ENCODE measurements around the gene CAMK2B.
"Not testable (repeated sequence)": the region's sequence is repeated elsewhere in the genome, so short reads cannot be mapped to it uniquely, and the experiment has no call there.

The CAMK2B gene

DNA sequence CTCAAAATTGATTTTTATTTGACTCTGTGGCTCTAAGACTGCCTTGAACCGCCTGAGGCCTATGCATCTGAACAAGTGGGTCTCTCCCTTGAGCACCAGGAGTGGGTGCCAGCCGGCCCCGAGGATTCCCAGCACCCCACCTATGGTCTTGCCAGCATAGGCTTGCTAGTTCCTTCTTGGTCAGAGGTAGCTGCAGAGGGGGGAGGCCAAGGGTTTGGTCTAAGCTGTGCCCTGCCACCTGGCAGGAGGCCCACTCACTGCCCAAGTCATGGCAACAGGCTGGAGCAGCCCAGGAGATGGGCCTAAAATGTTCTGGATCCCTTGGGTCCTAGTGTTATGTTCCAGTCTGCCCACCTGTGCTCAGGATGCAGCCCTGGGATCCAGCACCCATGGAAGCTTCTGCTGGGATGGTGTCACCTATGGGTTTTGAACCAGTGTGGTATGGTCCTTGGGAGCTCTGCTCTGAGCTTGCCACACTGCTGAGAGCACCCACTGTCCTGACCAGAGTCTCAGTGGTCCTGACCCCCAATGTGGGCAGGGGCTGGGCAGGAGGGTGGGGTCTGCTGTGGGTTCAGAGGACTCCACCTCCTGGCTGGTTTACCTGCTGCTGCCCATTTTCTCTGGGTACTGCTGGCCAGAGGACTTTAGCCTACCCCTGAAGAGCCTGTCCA, 112.1 kb downstream of the CAMK2B start:
- DNase-seq = no peak

DNA sequence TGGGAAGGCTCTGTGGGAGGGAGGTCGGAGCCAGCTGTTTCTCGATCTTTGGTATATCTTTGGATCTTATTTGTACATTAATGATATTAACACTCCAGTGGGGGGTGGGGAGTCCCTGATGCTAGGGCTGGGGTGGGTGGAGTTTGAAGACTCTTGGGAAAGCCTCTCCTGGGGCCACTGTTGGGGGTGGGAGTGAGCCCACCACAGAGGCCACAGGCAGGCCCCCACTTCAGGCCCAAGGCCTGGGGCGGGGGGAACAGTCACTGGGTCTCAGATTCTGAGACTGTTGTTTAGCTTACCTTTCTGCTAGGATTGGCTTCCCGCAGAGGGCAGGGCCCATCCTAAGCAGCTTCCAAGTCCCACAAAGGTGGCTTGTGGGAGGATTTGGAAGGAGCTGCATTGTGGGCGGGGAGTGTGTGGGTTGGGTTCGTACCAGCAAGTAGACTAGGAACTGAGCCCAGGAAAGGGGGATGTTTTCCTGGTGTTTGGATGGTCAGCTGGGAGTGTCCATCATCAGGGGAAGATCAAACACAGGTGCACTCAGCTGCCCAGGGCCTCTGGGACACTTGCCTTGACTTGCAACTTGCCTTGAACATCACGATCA, 112.7 kb downstream of the CAMK2B start:
- no peak for DNase-seq

- no peak for DNase-seq
Observed at GRCh38 chr7:44212018-44212417, 113.4 kb downstream of the CAMK2B start.

DNA sequence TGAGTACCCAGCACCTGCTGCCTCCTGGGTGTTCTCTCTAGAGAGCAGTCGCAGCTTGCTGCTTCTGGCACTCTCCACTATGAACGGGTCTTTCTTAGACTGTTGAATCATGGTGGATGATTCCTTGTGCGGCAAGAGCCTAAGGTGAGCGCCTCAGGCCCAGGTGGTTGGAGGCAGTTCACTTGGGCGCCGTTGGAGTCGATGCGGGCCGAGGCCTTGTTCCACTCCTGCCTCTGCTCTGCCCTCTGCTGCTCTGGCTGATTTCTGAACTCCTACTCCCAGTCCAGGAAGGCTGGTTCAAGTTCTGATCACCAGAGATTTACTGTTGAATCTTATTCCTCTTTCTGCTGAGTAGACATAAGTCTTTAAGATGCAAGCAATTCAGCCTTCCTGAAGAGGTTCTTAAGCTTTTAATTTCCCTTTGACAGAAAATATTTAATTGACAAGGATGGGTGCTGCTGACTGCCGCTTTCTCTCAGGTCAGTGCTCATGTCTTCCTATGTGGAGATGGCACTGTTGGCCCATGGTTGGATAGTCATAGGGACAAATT, 114.2 kb downstream of the CAMK2B start:
- no peak for DNase-seq

- DNase-seq = no peak
Observed at GRCh38 chr7:44210107-44210506, 115.3 kb downstream of the CAMK2B start.

DNA sequence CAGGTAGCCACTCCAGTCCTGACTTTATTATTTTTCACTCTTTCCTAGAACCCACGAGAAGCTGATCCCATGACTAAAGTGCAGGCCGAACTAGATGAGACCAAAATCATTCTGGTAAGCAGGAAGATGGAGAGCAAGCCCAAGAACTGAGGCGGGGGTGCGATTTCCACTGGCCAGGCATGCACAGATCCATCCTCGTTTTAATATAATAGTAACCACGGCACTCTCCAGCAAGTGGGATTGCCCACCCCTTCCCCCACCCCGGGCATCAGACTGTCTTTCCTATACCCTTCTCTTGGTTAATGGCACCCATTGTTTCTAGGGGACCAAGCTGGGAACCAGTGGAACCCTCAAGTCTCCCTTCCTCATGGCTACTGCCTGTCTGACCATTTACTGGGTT, 117.3 kb downstream of the CAMK2B start:
- no peak for DNase-seq

- no peak for DNase-seq
Observed at GRCh38 chr7:44206008-44206407, 119.4 kb downstream of the CAMK2B start.

GRCh38 chr7:44201813-44202212, 123.6 kb downstream of the CAMK2B start:
- no peak for DNase-seq

- peak; percentile 79 for DNase-seq
Observed at GRCh38 chr7:44200699-44201461, 124.5 kb downstream of the CAMK2B start, which contains the start of gene YKT6. Gene YKT6, plus strand, starts transcription at chr7:44200978. Its CDS starts 158 bp downstream, at chr7:44201136.

DNA sequence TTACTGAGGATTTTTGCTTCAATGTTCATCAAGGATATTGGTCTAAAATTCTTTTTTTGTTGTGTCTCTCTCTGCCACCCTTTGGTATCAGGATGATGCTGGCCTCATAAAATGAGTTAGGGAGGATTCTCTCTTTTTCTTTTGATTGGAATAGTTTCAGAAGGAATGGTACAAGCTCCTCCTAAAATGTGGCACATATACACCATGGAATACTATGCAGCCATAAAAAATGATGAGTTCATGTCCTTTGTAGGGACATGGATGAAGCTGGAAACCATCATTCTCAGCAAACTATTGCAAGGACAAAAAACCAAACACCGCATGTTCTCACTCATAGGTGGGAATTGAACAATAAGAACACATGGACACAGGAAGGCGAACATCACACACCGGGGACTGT, 125.2 kb downstream of the CAMK2B start:
- DNase-seq = not testable (repeated sequence)

GRCh38 chr7:44197474-44197873, 127.9 kb downstream of the CAMK2B start:
- no peak for DNase-seq

- no peak for DNase-seq
Observed at GRCh38 chr7:44196450-44196872, 128.9 kb downstream of the CAMK2B start.

DNA sequence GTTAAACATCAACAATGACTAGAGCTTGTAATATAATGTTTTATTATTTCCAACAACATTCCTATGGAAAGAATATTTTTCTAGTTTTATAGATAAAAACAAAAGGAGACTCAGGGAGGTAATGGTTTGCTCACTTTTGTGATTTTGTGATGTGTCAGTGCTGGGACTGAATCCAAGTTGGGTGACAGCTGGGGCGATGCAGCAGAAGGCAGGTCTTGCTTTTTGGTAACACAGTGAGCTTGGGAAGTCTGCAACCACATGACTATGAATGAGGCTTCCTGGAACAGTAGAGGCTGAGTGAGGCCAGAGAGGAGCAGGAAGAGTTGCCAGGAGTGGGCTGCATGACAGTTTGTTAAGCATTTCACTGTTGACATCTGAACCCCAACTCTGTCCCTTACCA, 129.5 kb downstream of the CAMK2B start:
- DNase-seq = no peak

DNA sequence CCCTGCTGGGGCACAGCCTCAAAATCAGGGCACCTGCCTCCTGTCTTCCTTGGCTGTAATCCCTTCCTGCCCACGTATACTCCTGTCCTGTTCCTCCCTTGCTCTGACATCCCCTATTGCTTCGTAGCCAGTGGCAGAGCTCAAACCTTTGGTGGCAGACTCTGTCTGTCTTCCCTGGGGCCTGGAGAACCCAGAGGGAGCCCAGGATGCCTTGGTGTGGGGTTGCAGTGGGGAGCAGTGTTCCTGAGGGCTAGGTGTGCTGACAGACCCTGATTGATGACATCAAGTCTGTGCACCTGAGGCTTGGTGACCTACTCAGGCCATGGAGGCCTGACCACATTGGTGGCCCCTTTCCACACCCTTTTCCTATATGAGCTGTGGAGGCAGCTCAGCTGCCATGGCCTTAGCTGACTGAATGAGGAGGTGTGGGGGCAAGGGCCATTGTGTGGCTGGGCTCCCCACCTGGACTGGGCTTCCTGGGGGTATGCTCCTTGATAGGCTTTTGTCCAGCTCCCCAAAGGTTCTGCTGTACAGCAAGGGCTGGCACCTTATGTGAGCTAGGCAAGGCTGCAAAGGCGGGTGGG, 130.7 kb downstream of the CAMK2B start:
- DNase-seq = no peak

DNA sequence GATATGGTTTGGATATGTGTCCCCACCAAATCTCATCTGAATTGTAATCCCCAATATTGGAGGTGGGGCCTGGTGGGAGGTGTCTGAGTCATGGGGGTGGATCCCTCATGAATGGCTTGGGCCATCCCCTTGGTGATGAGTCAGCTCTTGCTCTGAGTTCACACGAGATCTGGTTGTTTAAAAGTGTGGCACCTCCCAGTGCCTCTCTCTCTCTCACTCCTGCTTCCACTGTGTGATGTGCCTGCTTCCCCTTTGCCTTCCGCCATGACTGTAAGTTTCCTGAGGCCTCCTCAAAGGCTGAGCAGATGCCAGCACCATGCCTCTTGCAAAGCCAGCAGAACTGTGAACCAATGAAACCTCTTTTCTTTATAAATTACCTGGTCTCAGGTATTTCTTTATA, 131.3 kb downstream of the CAMK2B start:
- no peak for DNase-seq

DNA sequence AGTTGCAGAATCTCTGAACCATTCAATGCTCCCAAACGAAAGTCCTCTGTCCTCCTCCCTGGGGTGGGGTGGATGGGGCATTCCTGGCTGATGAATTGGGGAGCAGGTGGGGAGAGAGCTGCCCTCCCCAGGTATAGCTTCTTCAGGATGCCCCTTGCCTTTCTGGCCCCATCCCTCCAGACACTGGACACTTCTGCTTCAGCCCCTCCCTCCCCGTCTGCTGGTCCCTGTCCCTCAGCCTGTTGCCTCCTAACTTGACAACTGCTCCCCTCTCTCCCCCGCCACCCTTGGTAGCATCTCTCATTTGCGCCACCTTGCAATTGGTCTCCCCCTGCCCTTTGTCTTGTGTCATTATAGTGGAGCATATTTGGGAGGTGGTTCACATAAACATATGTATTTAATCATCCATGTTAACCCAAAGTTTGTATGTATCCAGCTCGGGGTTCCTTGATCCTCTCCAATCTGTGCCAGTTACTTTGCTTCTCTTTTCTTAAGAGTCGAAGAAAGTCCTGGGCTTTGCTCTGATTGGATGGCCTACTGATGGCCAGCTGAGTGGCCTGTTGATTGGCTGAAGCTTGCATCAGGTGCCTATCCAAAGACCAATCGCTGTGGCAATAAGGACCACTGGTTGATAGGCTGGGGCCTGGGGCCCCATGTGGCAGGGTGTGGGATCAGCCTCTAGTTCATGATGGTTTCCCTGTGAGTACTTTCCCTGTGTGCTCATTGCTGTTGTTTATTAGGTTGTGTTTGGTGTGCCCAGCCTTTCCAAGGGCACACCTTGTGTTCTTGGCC, 132.2 kb downstream of the CAMK2B start:
- DNase-seq = no peak

DNA sequence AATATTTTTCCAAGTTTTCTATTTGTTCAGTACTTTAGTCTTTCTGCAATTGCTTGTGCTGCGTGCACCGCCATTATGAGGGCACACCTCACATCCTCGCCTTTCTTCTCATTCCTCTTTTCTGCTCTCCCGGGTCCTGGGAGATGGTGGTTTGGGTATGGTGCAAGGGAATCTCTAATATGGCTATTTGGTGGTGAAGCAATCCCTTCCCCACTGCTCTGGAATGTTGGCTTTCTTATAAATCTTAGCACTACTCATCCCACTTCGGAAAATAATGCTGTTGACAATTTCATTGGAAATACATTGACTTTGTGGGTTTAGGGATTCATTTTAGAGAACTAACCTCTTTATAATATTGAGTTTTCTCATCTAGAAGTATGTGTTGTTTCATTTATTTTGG, 134.2 kb downstream of the CAMK2B start:
- no peak for DNase-seq

DNA sequence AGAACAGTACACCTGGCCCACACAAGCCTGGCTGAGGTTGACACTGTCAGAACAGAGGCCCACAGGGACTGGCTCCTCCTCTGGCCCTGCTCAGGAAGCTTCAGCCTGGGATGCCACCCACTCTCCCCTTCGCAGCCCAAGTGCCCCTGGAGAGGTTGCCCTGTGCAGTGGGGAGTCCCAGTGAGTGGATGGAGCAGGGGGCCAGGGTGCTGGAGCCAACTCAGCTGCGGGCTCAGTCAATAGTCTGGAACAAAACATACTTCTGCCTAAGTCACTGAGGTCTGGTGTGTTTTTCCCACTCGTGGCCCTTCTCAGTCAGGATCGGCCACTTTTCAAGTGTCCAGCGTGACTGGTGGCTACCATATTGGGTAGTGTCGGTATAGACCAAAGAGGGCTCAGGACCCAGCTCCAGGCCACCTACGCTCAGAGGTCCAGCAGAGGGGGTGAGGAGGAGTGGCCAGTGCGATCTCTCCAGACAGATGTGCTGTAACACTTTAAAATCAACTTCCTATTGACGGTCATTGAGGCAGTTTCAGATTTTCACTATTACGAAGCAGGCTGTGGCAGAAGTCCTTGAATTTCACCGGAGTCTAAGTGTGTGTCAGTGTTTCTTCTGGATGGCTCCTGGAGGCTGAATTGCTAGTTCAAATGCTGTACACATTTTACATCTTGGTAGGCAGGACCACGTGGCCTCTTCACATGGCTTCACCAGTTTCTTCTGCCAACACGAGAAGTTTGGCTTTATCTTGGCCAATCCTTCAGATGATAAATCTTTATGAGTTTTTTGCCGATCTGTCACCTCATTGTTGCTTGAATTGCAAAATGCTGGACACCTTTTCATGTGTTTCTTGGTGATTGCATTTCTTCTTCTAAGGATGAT, 135.2 kb downstream of the CAMK2B start:
- no peak for DNase-seq

GRCh38 chr7:44189286-44189992, 136.0 kb downstream of the CAMK2B start, which contains the start of gene GCK:
Gene GCK, minus strand, starts transcription at chr7:44189439. Its CDS starts 486 bp downstream, at chr7:44188953.
- peak; percentile 93 for DNase-seq

GRCh38 chr7:44188480-44189225, 136.7 kb downstream of the CAMK2B start:
- no peak for DNase-seq
